CD4-positive, alpha-beta T cell treated with Interleukin-6 at 100 ng/mL for 8 hours (primary cell): ENCODE data around the gene SAMSN1.
A peak's percentile ranks its signal among the peaks of the same experiment; 100 is the strongest.
"Not testable (repeated sequence)": the region's sequence is repeated elsewhere in the genome, so short reads cannot be mapped to it uniquely, and the experiment has no call there.

Experiments
- DNase-seq: peaks from one replicate; pipeline ENCODE4 v3.0.0-alpha.2; 2020; ENCODE audit warnings: mixed read lengths, low spot score

Gene SAMSN1

DNA sequence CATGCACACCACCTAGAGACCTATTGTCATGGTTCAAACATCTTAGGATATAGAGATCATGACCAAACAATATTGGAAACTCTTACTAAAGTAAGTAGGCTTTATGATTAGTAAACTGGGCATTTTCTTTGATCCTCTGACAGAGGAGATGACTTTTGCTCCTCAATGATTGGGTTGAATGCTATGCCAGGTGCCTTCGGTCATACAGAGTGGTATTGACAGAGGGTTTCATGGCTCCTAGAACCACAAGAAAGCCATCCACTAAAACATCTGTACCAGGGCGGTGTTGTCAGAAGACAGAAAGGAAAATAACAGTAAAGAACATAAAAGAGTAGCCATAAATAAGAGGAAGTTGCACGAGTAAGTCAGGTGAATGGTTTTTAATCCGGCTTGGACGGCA is 20.8 kb upstream of the SAMSN1 start:
- DNase-seq = no peak

DNA sequence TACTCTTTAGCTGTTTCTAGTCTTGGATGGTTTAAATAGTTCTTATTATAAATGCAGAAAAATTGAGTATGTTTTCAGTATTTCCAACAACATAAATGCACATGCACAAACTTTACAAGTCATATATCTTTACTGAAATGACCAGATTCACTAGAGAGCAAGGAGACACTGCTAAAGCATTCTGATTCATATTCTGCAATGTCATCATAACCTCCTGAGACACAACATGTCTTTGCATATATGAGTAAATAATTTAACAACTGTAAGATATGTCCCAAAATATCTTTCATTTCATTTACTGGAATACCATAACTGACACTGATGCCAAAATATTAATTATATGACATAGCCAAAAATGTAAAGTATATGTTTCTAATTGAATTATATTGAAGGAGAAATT is 16.8 kb upstream of the SAMSN1 start:
- DNase-seq = no peak

GRCh38 chr21:14560555-14560954 is 14.4 kb upstream of the SAMSN1 start:
- DNase-seq = no peak

- no peak for DNase-seq
Measured at GRCh38 chr21:14560139-14560538, 14.0 kb upstream of the SAMSN1 start.

DNA sequence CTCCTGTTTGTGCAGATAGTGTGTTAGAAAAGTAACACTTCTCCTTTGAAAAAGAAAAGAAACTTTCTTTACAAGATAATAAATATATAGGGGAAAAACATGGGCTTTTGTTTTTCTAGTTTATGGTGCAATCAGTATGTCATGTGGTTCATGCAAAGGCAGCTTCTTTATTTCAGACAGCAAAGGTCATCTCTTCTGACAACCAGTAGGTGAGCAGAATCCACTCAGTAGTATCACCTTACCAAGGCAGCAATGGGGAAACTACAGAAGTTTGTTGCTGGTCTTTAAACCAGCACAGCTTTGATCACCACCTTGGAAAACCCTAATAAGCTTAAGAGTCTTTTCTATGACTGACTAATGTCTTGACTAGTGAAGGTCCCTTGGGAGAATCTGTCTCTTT is 13.0 kb upstream of the SAMSN1 start:
- DNase-seq = no peak

- DNase-seq = no peak
Measured at GRCh38 chr21:14557413-14557812, 11.3 kb upstream of the SAMSN1 start.

DNA sequence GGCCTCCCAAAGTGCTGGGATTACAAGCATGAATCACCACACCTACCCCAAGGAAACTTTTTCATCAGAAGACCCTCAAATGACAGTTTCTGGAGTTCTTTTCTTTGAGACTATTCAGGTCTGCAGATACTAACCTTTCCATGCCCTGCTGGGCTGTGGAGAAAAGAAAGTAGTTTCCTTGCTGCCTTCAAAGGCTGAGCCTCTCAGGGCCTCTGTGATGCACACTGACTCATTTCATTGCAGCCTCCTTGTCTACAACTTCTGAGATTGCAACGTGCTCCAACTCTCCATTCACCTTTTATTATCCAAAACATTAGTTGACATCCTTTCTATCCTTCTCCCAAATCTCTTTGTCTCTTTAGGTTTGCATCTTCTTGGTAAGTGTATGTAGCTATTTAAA is 8.8 kb upstream of the SAMSN1 start:
- DNase-seq = peak; percentile 29

DNA sequence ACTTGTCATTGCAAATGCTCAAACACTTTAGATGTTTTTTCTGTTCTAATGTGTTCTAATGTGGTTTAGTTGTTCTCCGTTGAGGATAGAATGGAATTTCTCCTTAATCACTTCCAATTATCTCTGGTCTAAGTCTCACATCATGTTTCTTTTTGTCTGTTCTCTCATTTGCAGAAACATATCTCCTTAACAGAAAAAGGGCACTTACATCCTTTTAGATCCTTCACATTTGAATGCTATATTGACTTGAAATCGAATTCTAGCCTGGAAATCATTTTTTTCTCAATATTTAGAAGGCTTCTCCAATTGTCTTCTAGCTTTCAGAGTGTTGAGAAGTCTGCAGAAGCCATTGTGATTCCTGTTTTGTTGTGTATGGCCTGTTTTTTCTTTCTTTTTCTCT is 7.3 kb upstream of the SAMSN1 start:
- DNase-seq = no peak

GRCh38 chr21:14551741-14552140 is 5.6 kb upstream of the SAMSN1 start:
- no peak for DNase-seq

GRCh38 chr21:14550135-14550534 is 4.0 kb upstream of the SAMSN1 start:
- peak; percentile 40 for DNase-seq

DNA sequence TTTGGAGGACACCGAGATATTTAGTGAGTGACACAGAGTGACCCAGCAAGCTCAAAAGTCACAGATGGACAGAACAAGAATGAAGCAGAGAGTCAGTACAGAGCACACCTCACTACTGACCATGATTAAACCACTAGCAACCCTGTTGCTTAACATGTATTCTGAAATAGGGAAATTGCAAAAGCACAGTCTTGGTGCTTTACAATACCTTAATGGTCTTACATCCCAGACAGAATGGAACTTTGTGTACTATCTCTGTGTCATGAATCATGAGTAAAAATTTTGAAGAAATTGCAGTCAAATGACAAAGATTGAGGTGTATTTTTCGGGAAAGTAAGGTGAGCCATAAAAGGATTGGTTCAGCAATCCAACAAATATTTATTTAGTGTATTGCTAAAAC is 2.7 kb upstream of the SAMSN1 start:
- DNase-seq = no peak

DNA sequence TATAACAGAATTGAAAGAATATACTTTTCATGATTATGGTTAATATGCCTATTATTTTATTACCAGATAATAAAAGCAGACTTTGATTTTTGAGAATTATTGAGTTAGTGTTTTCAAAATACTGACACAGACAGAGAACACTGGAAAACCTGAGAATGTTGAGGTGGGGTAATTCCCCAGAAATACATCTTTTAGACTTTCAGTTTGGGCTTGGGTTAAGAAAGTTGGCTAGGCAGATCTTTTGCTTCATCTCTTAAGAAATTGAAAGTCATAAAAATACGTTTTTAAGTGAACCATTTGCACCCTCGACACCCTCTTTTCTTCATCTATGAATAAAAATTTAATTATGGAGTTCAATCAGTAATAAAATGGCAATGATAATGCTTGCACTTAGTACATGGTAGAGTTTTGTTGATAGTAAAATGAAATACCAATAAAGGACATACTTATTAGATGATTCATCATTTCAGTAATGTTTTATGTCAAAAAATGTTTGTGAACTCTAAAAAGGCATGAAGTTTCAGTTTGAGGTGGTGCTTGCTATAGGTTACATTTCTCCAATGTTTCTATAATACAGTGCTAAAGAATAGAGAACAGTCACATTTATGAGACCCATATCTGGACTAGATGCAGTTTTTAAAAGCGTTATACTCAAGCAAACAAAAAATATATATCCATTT is 1.9 kb upstream of the SAMSN1 start:
- DNase-seq = no peak

DNA sequence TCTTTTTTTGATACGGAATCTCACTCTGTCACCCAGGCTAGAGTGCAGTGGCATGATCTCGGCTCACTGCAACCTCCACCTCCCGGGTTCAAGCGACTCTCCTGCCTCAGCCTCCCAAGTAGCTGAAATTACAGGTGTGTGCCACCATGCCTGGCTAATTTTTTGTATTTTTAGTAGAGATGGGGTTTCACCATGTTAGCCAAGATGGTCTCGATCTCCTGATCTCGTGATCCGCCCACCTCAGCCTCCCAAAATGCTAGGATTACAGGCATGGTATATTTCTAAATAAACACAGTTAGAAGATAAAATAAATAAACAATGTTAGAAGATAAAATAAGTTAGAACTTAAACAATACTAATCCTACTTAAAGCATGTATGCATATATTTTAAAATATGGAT is 604 bp upstream of the SAMSN1 start:
- DNase-seq = not testable (repeated sequence)

DNA sequence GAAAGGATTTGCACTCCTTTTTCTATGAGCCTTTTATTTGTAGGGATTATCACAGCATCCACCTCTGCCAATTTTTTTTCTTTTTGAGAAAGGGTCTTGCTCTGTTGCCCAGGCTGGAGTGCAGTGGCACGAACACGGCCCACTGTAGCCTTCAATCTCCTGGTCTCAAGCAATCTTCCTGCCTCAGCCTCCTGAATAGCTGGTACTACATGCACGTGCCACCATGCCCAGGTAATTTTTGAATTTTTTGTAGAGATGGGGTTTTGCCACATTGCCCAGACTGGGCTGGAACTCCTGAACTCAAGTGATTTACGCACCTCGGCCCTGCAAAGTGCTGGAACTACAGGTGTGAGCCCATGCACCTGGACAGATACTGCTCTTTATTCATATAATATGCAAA is 2.1 kb downstream of the SAMSN1 start:
- no peak for DNase-seq

DNA sequence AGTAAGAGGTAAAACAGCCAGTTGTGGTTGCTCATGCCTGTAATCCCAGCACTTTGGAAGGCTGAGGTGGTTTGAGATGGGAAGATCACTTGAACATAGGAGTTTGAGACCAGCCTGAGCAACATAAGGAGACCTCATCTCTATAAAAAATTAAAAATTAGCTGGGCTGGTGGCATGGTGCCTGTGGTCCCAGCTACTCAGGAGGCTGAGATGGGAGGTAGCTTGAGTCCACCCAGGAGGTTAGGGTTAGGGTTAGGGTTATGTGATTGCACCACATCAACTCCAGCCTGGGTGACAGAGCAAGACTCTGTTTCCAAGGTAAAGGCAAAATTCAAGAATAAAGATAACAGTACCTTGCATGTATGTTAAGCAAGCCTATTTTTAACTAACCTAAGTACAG is 3.5 kb downstream of the SAMSN1 start:
- no peak for DNase-seq

GRCh38 chr21:14541841-14542490 is 4.1 kb downstream of the SAMSN1 start:
- peak; percentile 27 for DNase-seq

DNA sequence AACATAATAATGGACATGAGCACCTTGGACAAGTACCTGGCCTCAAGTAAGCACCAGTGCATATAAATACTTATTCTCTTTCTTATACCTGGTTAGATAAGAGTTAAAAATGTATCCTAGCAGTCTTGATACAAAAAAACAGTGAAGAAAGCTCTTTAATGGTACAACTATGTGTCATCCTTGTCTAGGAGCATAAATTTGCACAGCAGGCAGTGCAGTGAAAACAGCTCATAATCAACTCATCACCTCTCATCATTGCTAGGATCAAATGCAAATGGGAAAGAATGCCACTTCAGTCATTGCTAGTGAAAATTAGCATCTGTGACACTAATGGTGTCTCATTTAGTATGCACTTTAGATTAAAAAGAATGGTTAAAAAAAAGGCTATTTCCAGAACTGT is 7.6 kb downstream of the SAMSN1 start:
- no peak for DNase-seq

GRCh38 chr21:14536929-14537328 is 9.2 kb downstream of the SAMSN1 start:
- DNase-seq = no peak

DNA sequence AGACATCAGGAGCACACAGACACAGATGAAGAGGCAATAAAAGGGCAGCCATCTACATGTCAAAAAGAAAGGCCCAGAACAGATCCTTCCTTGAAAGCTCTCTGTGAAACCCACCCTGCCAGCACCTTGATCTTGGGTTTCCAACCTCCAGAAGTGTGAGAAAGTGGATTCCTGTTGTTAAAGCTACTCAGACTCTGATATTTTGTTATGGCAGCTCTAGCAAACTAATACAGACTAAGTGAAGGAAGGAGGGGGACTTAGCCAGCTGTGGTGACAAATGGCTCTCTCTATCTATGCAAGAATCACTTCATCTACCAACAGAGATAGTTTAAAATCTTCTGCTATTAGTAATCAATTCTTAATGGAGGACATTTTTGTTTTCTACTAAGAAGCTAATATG is 10.4 kb downstream of the SAMSN1 start:
- DNase-seq = no peak

- DNase-seq = peak; percentile 64
Measured at GRCh38 chr21:14533499-14534428, 12.4 kb downstream of the SAMSN1 start.

- DNase-seq = no peak
Measured at GRCh38 chr21:14531757-14532316, 14.3 kb downstream of the SAMSN1 start.

DNA sequence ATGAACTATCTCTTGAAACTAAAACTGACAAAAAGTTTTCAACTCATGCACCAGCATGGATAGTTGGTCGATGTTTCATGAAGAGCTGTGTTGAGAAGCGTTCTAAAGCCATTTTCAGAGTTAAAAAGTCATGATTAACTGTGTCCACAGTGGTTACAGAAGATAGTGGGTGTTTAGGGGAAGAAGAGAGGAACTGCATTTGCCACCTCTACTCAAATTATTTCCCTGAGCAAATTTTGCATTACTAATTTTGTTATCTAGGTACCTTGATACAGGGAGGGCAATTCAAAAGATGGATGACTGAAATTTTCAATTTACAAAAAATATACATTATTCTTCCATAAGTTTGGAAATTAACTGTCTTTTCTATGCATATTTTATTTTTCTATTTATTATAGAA is 15.5 kb downstream of the SAMSN1 start:
- no peak for DNase-seq

DNA sequence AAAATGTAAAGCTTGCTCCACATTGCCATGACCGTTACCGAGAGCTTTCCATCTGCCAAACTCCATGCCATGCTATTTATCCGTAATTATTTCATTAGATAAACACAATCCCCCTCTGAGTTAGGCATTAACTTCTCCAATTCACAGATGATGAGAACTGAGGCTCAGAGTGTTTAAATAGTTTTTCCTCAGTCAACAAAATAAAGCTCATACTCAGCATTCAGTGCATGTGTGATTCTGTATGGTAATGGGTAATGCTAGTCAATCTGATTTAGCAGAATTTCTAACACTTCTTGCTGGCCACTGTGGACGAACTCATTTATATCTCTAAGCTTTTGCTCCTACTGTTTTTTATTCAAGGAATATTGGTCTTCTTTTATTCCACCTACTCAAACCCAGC is 17.3 kb downstream of the SAMSN1 start:
- DNase-seq = no peak
